Measurements from ENCODE around the gene CNNM3.

Gene CNNM3

DNA sequence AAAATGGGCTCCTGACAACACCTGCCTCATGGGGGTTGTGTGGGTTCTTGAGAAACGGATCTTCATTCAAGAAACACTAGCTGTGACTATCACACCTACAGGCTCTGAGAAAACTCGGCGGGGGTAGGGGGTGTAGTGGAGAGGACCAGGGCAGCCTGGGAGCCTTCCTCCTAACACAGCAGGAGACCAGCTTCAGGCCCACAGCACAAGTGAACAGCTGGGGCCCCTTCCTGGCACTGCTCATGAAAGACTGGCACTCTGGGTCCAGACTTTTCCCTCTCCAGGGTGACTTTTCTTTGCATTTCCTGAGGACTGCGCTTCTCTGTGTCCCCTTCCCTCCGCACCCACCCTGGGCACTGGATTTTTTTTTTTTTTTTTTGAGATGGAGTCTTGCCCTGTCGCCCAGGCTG lies 61.0 kb downstream of the CNNM3 start:
- H3K4me1 ChIP-seq (ENCODE audit: control insufficient read depth, insufficient read depth, low read length), result 0 out of 2 replicates have a peak, but pooled peaks cover 3% of the 10 kb centered on the region
- ChIA-PET CTCF (interaction anchor here (0.6 to 0.7 kb wide), 2 partner anchors 9 to 109 kb away, joined by 3 to 4 read pairs; no protein-coding TSS in a partner anchor), POLR2A (no interaction called here)
- H3K9me3 ChIP-seq (ENCODE audit: control insufficient read depth, insufficient read depth, low read depth, low read length), result no peaks in the 10 kb centered on the region
- H3K36me3 ChIP-seq (ENCODE audit: control insufficient read depth in 2 of 2, insufficient read depth in 1 of 2, low read length in 2 of 2), result no peaks in the 10 kb centered on the region
- no peak overlapping the region for H3K27ac ChIP-seq (ENCODE audit: extremely low read depth, low read depth, low read length)
- TF ChIP-seq ZIC2 (tag by site-specific recombination; IDR thresholded peaks at IDR 0.05) (0 out of 2 replicates have a peak, but pooled peaks have one; percentile 17), ZNF600 (tag by site-specific recombination; IDR thresholded peaks at IDR 0.05) (no peak)
- no peak overlapping the region for H3K4me3 ChIP-seq (ENCODE audit: low read depth, low read length)

GRCh38 chr2:96877631-96878092 lies 61.6 kb downstream of the CNNM3 start:
- Histone ChIP-seq H3K4me3 (ENCODE audit: low read depth, low read length) (no peak overlapping the region), H3K9me3 (ENCODE audit: control insufficient read depth, insufficient read depth, low read depth, low read length) (no peaks in the 10 kb centered on the region), H3K4me1 (ENCODE audit: control insufficient read depth, insufficient read depth, low read length) (0 out of 2 replicates have a peak, but pooled peaks cover 3% of the 10 kb centered on the region), H3K36me3 (ENCODE audit: control insufficient read depth in 2 of 2, insufficient read depth in 1 of 2, low read length in 2 of 2) (no peaks in the 10 kb centered on the region), H3K27ac (ENCODE audit: extremely low read depth, low read depth, low read length) (no peak overlapping the region)
- TF ChIP-seq ZSCAN30 (tag by site-specific recombination; IDR thresholded peaks at IDR 0.05) (no peak), ZNF791 (tag by site-specific recombination; IDR thresholded peaks at IDR 0.05) (no peak), KLF1 (tag by site-specific recombination; IDR thresholded peaks at IDR 0.05) (peak; percentile 96), ZFP69B (tag by site-specific recombination; IDR thresholded peaks at IDR 0.05) (no peak), ZNF223 (tag by site-specific recombination; IDR thresholded peaks at IDR 0.05) (no peak), ZNF274 (IDR thresholded peaks at IDR 0.05; ENCODE audit: low read length) (no peak), ZNF274 (tag by site-specific recombination; IDR thresholded peaks at IDR 0.05; ENCODE audit: borderline replicate concordance) (no peak), ZNF214 (tag by site-specific recombination; IDR thresholded peaks at IDR 0.05; ENCODE audit: borderline replicate concordance) (no peak), ZNF776 (tag by site-specific recombination; IDR thresholded peaks at IDR 0.05; ENCODE audit: borderline replicate concordance) (no peak)
- TF ChIP-seq, protein P1, sequence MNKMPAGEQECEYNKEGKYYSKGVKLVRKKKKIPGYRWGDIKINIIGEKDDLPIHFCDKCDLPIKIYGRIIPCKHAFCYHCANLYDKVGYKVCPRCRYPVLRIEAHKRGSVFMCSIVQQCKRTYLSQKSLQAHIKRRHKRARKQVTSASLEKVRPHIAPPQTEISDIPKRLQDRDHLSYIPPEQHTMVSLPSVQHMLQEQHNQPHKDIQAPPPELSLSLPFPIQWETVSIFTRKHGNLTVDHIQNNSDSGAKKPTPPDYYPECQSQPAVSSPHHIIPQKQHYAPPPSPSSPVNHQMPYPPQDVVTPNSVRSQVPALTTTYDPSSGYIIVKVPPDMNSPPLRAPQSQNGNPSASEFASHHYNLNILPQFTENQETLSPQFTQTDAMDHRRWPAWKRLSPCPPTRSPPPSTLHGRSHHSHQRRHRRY (tag by site-specific recombination; IDR thresholded peaks at IDR 0.05), result no peak
- ChIA-PET POLR2A (no interaction called here), CTCF (interaction anchor here (0.7 kb wide), 1 partner anchor 8 kb away, joined by 3 read pairs; no protein-coding TSS in a partner anchor)

DNA sequence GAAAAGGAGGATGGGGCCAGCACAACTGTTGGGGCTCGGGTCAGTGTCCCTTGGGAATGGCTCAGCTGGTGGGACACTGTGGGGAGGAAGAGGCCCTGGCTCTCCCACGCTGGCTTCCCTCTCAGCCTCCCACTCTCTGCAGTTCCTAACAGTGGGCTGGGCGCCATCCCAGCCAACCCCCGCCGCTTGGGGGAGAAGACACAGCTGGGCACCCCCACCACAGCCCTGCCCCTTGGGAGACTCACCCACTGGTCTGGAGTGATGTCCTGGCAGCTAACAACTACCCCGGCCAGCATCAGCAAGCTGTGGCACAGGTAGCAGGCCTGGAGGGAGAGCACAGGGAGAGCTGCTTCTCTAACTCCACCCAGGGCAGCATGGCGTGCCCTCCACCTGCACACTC lies 62.1 kb downstream of the CNNM3 start:
- POLR2A ChIA-PET, result no interaction called here
- TF ChIP-seq ZNF248 (tag by site-specific recombination; IDR thresholded peaks at IDR 0.05) (no peak), PRDM1 (tag by site-specific recombination; IDR thresholded peaks at IDR 0.05) (no peak), EGR2 (tag by site-specific recombination; IDR thresholded peaks at IDR 0.05; ENCODE audit: low read depth) (peak; percentile 36; the same call in 1 of the 2 replicates), ZFHX2 (tag by site-specific recombination; conservative IDR thresholded peaks at IDR 0.05) (peak; percentile 44), ZIC2 (tag by site-specific recombination; IDR thresholded peaks at IDR 0.05) (0 out of 2 replicates have a peak, but pooled peaks have one; percentile 13)
- Histone ChIP-seq H3K27ac (ENCODE audit: extremely low read depth, low read depth, low read length) (no peak overlapping the region), H3K4me3 (ENCODE audit: low read depth, low read length) (no peak overlapping the region), H3K9me3 (ENCODE audit: control insufficient read depth, insufficient read depth, low read depth, low read length) (no peaks in the 10 kb centered on the region), H3K36me3 (ENCODE audit: control insufficient read depth in 2 of 2, insufficient read depth in 1 of 2, low read length in 2 of 2) (no peaks in the 10 kb centered on the region), H3K4me1 (ENCODE audit: control insufficient read depth, insufficient read depth, low read length) (0 out of 2 replicates have a peak, but pooled peaks cover 3% of the 10 kb centered on the region)
- CTCF ChIA-PET, result no interaction called here

- 0 out of 2 replicates have a peak, but pooled peaks cover 3% of the 10 kb centered on the region for H3K4me1 ChIP-seq (ENCODE audit: control insufficient read depth, insufficient read depth, low read length)
These were observed 62.9 kb downstream of the CNNM3 start for GRCh38 chr2:96878796-96879544.

More at GRCh38 chr2:96878796-96879544, 62.9 kb downstream of the CNNM3 start:
- POLR2A ChIA-PET, result no interaction called here
- TF ChIP-seq ZNF549 (tag by site-specific recombination; IDR thresholded peaks at IDR 0.05), result no peak
- H3K27ac ChIP-seq (ENCODE audit: extremely low read depth, low read depth, low read length), result no peak overlapping the region
- CTCF ChIA-PET, result interaction anchor here (1.1 kb wide), 1 partner anchor 233 kb away, joined by 3 read pairs; no protein-coding TSS in a partner anchor
- no peaks in the 10 kb centered on the region for H3K9me3 ChIP-seq (ENCODE audit: control insufficient read depth, insufficient read depth, low read depth, low read length)
- H3K4me3 ChIP-seq (ENCODE audit: low read depth, low read length), result no peak overlapping the region
- no peaks in the 10 kb centered on the region for H3K36me3 ChIP-seq (ENCODE audit: control insufficient read depth in 2 of 2, insufficient read depth in 1 of 2, low read length in 2 of 2)
